ENCODE results near the gene TMEM59.

DNA sequence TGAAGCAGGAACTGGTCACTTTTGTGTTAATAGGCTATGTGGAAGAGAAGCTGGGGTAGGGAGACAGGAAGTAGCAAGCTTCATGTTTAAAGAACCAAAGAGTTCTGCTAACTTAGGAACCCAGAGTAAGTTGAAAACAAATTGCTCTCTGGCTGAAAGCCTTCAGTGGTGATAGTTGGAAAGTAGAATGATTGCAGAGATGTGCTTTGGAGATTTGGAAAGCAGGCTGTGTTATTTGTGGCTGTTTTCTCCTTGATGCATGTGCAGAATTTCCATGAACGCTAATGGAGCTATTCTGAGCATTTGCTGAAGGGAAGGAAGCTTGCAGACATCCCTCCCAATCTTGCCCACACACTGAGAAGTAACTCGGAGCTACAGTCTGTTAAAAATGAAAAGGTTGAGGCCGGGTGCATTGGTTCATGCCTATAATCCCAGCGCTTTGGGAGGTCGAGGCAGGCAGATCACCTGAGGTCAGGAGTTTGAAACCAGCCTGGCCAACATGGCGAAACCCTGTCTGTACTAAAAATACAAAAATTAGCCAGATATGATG lies 46.1 kb upstream of the TMEM59 start:
- TF ChIP-seq CTCF (conservative IDR thresholded peaks at IDR 0.05) (no peak), EZH2 (IDR thresholded peaks at IDR 0.05; ENCODE audit: low read depth) (no peak)

Data from PC-9 (cell line).